IMR-90 (cell line): ENCODE data around the gene PI16. TPM values are rescaled to one million over a fixed set of nuclear protein-coding genes. Genes with fewer than 3 reads are reported as not detected.

Experiments
- ATAC-seq: fragments of 200-7000 bp; cut with Tn5 transposase; 2 replicates; pipeline ENCODE4 v1.9.1; 2020; ENCODE audit warnings: low read depth, mild to moderate bottlenecking, moderate library complexity
- BruUV-seq: library from RNA; stranded (reverse); fragments of 400-500 nt; replicated peaks from 2 replicates; lab custom pipeline; 2021; lab: Mats Ljungman, UMichigan
- CTCF ChIA-PET: fragments of 300-600 bp; formaldehyde crosslinking; extraction: SDS; loops from one replicate; lab custom pipeline; 2021; ENCODE audit warnings: antibody characterized with exemption; lab: Yijun Ruan, JAX
- POLR2A ChIA-PET: fragments of 300-600 bp; sonication (Branson Sonifier 250); formaldehyde crosslinking; loops from one replicate; lab custom pipeline; 2022; ENCODE audit warnings: antibody characterized with exemption; ENCODE audit not compliant: unreplicated experiment; lab: Charles Lee
- DNase-seq: peaks from one replicate; pipeline ENCODE4 v3.0.0; 2013
- H2AFZ ChIP-seq: replicated peaks from 2 replicates; pipeline ENCODE3; 2013; ENCODE audit warnings: low read length, mild to moderate bottlenecking; ENCODE audit not compliant: poor library complexity
- H2AK5ac ChIP-seq: 2 replicates; pipeline ENCODE4 v1.6.1; 2013; ENCODE audit warnings: low read depth, low read length, inconsistent platforms
- H2AK9ac ChIP-seq: replicated peaks from 2 replicates; pipeline ENCODE3; 2013; ENCODE audit warnings: mild to moderate bottlenecking, low read depth, low read length, moderate library complexity; ENCODE audit not compliant: poor library complexity
- H2BK120ac ChIP-seq: 2 replicates; pipeline ENCODE4 v1.6.1; 2013; ENCODE audit warnings: low read depth, low read length, inconsistent platforms
- H2BK15ac ChIP-seq: 3 replicates; pipeline ENCODE4 v1.6.1; 2013; ENCODE audit warnings: low read depth, low read length, inconsistent platforms
- H2BK20ac ChIP-seq: 2 replicates; pipeline ENCODE4 v1.6.1; 2013; ENCODE audit warnings: low read depth, mild to moderate bottlenecking, inconsistent platforms, low read length, moderate library complexity
- H2BK5ac ChIP-seq: 2 replicates; pipeline ENCODE4 v1.6.1; 2013; ENCODE audit warnings: mild to moderate bottlenecking, low read depth, low read length, inconsistent platforms; ENCODE audit not compliant: poor library complexity, severe bottlenecking
- H3K14ac ChIP-seq: replicated peaks from 2 replicates; pipeline ENCODE4 v1.6.1; 2013; ENCODE audit warnings: low read depth, low read length, inconsistent platforms
- H3K18ac ChIP-seq: 2 replicates; pipeline ENCODE4 v1.6.1; 2013; ENCODE audit warnings: low read depth, low read length, control low read depth
- H3K23ac ChIP-seq: 2 replicates; pipeline ENCODE4 v1.6.1; 2013; ENCODE audit warnings: low read depth, low read length, inconsistent platforms
- H3K27ac ChIP-seq: 2 replicates; pipeline ENCODE4 v1.5.1; 2013; ENCODE audit warnings: mild to moderate bottlenecking, control low read depth, low read length; ENCODE audit not compliant: insufficient read depth
- H3K27me3 ChIP-seq: 2 replicates; pipeline ENCODE4 v1.6.1; 2013; ENCODE audit warnings: low read length; ENCODE audit not compliant: control insufficient read depth, insufficient read depth
- H3K36me3 ChIP-seq: 2 replicates; pipeline ENCODE4 v1.6.1; 2013; ENCODE audit warnings: low read length, mixed read lengths; ENCODE audit not compliant: control insufficient read depth, insufficient read depth
- H3K4ac ChIP-seq: 2 replicates; pipeline ENCODE4 v1.6.1; 2013; ENCODE audit warnings: low read depth, low read length, inconsistent platforms
- H3K4me1 ChIP-seq: 2 replicates; pipeline ENCODE4 v1.6.1; 2013; ENCODE audit warnings: low read length, mixed read lengths; ENCODE audit not compliant: control insufficient read depth, insufficient read depth
- H3K4me2 ChIP-seq: 2 replicates; pipeline ENCODE4 v1.6.1; 2013; ENCODE audit warnings: low read depth, mild to moderate bottlenecking, control low read depth, low read length, moderate library complexity
- H3K4me3 ChIP-seq: 2 replicates; pipeline ENCODE4 v1.5.1; 2013; ENCODE audit warnings: low read depth, mild to moderate bottlenecking, control low read depth, low read length, moderate library complexity; ENCODE audit not compliant: insufficient read depth
- H3K56ac ChIP-seq: 2 replicates; pipeline ENCODE4 v1.6.1; 2013; ENCODE audit warnings: low read length, inconsistent platforms; ENCODE audit not compliant: insufficient read depth; ENCODE audit errors: extremely low read depth
- H3K79me1 ChIP-seq, 2 experiments: 2 replicates each; pipeline ENCODE4 v1.6.1; 2013; ENCODE audit warnings: low read length in 2 of 2, inconsistent platforms in 1 of 2, low read depth in 1 of 2
- H3K9ac ChIP-seq: 2 replicates; pipeline ENCODE4 v1.6.1; 2013; ENCODE audit warnings: low read depth, low read length, control low read depth
- H3K9me1 ChIP-seq: 2 replicates; pipeline ENCODE4 v1.6.1; 2013; ENCODE audit warnings: low read length, inconsistent platforms; ENCODE audit not compliant: insufficient read depth
- H3K9me3 ChIP-seq: 2 replicates; pipeline ENCODE4 v1.6.1; 2013; ENCODE audit warnings: low read length; ENCODE audit not compliant: control insufficient read depth, insufficient read depth
- H4K20me1 ChIP-seq: 2 replicates; pipeline ENCODE4 v1.6.1; 2013; ENCODE audit warnings: low read length, inconsistent platforms; ENCODE audit not compliant: insufficient read depth
- H4K5ac ChIP-seq: 2 replicates; pipeline ENCODE4 v1.6.1; 2013; ENCODE audit warnings: mild to moderate bottlenecking, low read depth, low read length, control low read depth
- H4K8ac ChIP-seq, 2 experiments: 2 replicates each; pipeline ENCODE4 v1.6.1; 2013; ENCODE audit warnings: low read depth in 2 of 2, low read length in 2 of 2, control low read depth in 1 of 2, inconsistent platforms in 1 of 2
- H4K91ac ChIP-seq: 2 replicates; pipeline ENCODE4 v1.6.1; 2013; ENCODE audit warnings: low read depth, low read length, inconsistent platforms; ENCODE audit not compliant: insufficient read depth
- CHD1 ChIP-seq: IDR thresholded peaks from 2 replicates; pipeline ENCODE4 v1.6.1; 2012; ENCODE audit warnings: low read depth, low read length, improper control_type of control experiment
- CTCF ChIP-seq: conservative IDR thresholded peaks from 2 replicates; pipeline ENCODE4 v1.5.1; 2012; ENCODE audit warnings: mild to moderate bottlenecking, low read depth, low read length, improper control_type of control experiment
- ELK1 ChIP-seq: fragments of 150-350 bp; IDR thresholded peaks from 2 replicates; pipeline ENCODE4 v1.6.1; 2016; ENCODE audit warnings: low read depth, mild to moderate bottlenecking, low read length, moderate library complexity, borderline replicate concordance
- FOS ChIP-seq: fragments of 150-350 bp; IDR thresholded peaks from 2 replicates; pipeline ENCODE4 v1.6.1; 2016; ENCODE audit warnings: low read depth, low read length
- MAFK ChIP-seq: IDR thresholded peaks from 2 replicates; pipeline ENCODE4 v1.6.1; 2012; ENCODE audit warnings: low read depth, low read length, improper control_type of control experiment
- MAZ ChIP-seq: IDR thresholded peaks from 2 replicates; pipeline ENCODE4 v1.6.1; 2012; ENCODE audit warnings: low read depth, mild to moderate bottlenecking, low read length, improper control_type of control experiment, moderate library complexity, borderline replicate concordance
- MXI1 ChIP-seq: IDR thresholded peaks from 2 replicates; pipeline ENCODE4 v1.6.1; 2012; ENCODE audit warnings: low read depth, mild to moderate bottlenecking, low read length, moderate library complexity, borderline replicate concordance
- NFE2L2 ChIP-seq: fragments of 150-350 bp; IDR thresholded peaks from 2 replicates; pipeline ENCODE4 v1.6.1; 2016; ENCODE audit warnings: low read depth, mild to moderate bottlenecking, low read length
- POLR2A ChIP-seq: IDR thresholded peaks from 2 replicates; pipeline ENCODE4 v1.6.1; 2012; ENCODE audit warnings: mild to moderate bottlenecking, low read depth, low read length
- RCOR1 ChIP-seq: IDR thresholded peaks from 2 replicates; pipeline ENCODE4 v1.6.1; 2012; ENCODE audit warnings: mild to moderate bottlenecking, low read length, improper control_type of control experiment; ENCODE audit not compliant: insufficient replicate concordance
- SMC3 ChIP-seq: fragments of 150-350 bp; IDR thresholded peaks from 2 replicates; pipeline ENCODE4 v1.6.1; 2016; ENCODE audit warnings: low read depth, mild to moderate bottlenecking, antibody characterized with exemption, low read length, moderate library complexity
- WGBS, 2 experiments: methylation state at CpG; one replicate each; pipeline versions ENCODE4 v1.1.5 to v1.1.7; 2013; ENCODE audit warnings: missing lambda C conversion rate in 2 of 2; ENCODE audit not compliant: insufficient read length in 1 of 2; ENCODE audit errors: extremely low coverage in 2 of 2; 5-methylcytosine and 5-hydroxymethylcytosine counted together
- dilution Hi-C: fragments of 300-500 bp; cut with HindIII; formaldehyde crosslinking; loops from one replicate; pipeline ENCODE4 v1.14.3; 2018; ENCODE audit warnings: low sequenced_read_pairs; ENCODE audit not compliant: unreplicated experiment
- in situ Hi-C: fragments of 300-500 bp; cut with MboI; formaldehyde crosslinking; loops from 3 replicates; pipeline ENCODE4 v1.14.3; 2019; ENCODE audit warnings: low sequenced_read_pairs, inconsistent platforms, mixed read lengths
- intact Hi-C: fragments of 100-400 bp; cut with micrococcal nuclease; formaldehyde crosslinking; loops from 2 replicates; pipeline ENCODE4 v1.10.0; 2022
- polyA plus RNA-seq, 3 experiments: library from polyadenylated mRNA; depleted of rRNA; stranded (reverse); fragments of >200 nt; gene quantifications; 2 replicates each; pipeline ENCODE4 v1.2.3, GENCODE V29; 2012; ENCODE audit warnings: low replicate concordance in 1 of 3
- total RNA-seq: library from RNA; depleted of rRNA; stranded (reverse); fragments of >200 nt; gene quantifications from 2 replicates; pipeline ENCODE4 v1.2.3, GENCODE V29; 2012
- TF ChIP-seq, protein P1 (sequence below): fragments of 150-350 bp; IDR thresholded peaks from 2 replicates; pipeline ENCODE4 v1.6.1; 2017; ENCODE audit warnings: mild to moderate bottlenecking, antibody characterized with exemption, low read length, low read depth

PI16 gene
- total and polyA plus RNA-seq, 2 of the 4 experiments (the other 2 are of a cell fraction), result 0.21 TPM; not detected in 1

GRCh38 chr6:37005061-37005810 lies 50.7 kb downstream of the PI16 start, which contains the start of gene FGD2:
FGD2 (plus strand) TSS chr6:37005655; CDS start chr6:37005818, 163 bp downstream.
- H3K27ac ChIP-seq, result no peak within 1 kb of the TSS
- H2AK5ac ChIP-seq, result no peak within 1 kb of the TSS
- H2BK15ac ChIP-seq, result no peak within 1 kb of the TSS
- no peak within 1 kb of the TSS for H4K91ac ChIP-seq
- H2BK120ac ChIP-seq, result no peak within 1 kb of the TSS
- H2BK5ac ChIP-seq, result no peak within 1 kb of the TSS
- no peak within 1 kb of the TSS for H3K4me3 ChIP-seq
- H3K27me3 ChIP-seq, result peaks cover 19% of the 10 kb centered on the region
- no TSS peak for BruUV-seq
- H3K9ac ChIP-seq, result no peak within 1 kb of the TSS
- no peaks in the 10 kb centered on the region; the same call in 1 of the 2 replicates for H3K4me1 ChIP-seq
- intact Hi-C loops (no loop called here), dilution Hi-C loops (no loop called here), in situ Hi-C loops (no loop called here)
- H3K36me3 ChIP-seq, result no peaks in the 10 kb centered on the region
- no peaks in the 10 kb centered on the region for H4K20me1 ChIP-seq
- no peak within 1 kb of the TSS for H2AK9ac ChIP-seq
- H4K8ac ChIP-seq, result no peak within 1 kb of the TSS
- peaks cover 2% of the 10 kb centered on the region; the same call in 1 of the 2 replicates for H3K9me1 ChIP-seq
- H3K4me2 ChIP-seq, result no peak within 1 kb of the TSS
- ChIA-PET POLR2A (interaction anchor here (0.6 kb wide), 2 partner anchors 45 to 315 kb away, joined by 4 to 7 read pairs; no protein-coding TSS in a partner anchor), CTCF (interaction anchor here (2.7 kb wide), 1 partner anchor 13 kb away, joined by 13 read pairs; no protein-coding TSS in a partner anchor)
- H3K4ac ChIP-seq, result no peak within 1 kb of the TSS
- H3K79me1 ChIP-seq, result no peaks in the 10 kb centered on the region
- no peak within 1 kb of the TSS for H3K18ac ChIP-seq
- ATAC-seq, result no peak
- no peak within 1 kb of the TSS for H3K23ac ChIP-seq
- H2AFZ ChIP-seq, result no peak within 1 kb of the TSS
- H3K14ac ChIP-seq, result no peak within 1 kb of the TSS
- no peak for DNase-seq
- TF ChIP-seq FOS, result no peak
- TF ChIP-seq, protein P1, sequence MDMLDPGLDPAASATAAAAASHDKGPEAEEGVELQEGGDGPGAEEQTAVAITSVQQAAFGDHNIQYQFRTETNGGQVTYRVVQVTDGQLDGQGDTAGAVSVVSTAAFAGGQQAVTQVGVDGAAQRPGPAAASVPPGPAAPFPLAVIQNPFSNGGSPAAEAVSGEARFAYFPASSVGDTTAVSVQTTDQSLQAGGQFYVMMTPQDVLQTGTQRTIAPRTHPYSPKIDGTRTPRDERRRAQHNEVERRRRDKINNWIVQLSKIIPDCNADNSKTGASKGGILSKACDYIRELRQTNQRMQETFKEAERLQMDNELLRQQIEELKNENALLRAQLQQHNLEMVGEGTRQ, result no peak
- no peak for TF ChIP-seq MAFK
- no peak for TF ChIP-seq RCOR1
- no peak for TF ChIP-seq SMC3
- TF ChIP-seq NFE2L2, result no peak
- no peak for TF ChIP-seq CHD1
- TF ChIP-seq MAZ, result no peak
- no peak for TF ChIP-seq CTCF
- no peak for TF ChIP-seq POLR2A
- no peak for TF ChIP-seq MXI1
- TF ChIP-seq ELK1, result no peak
- 79% methylated on average over 2 of the region's 14 CpGs; no CpG with 5 or more reads in 1 of the 2 experiments for WGBS, 2 experiments
- no peak within 1 kb of the TSS for H3K56ac ChIP-seq
- no peak within 1 kb of the TSS for H4K5ac ChIP-seq
- 0 out of 2 replicates have a peak, but pooled peaks cover 2% of the 10 kb centered on the region for H3K9me3 ChIP-seq
- no peak within 1 kb of the TSS for H2BK20ac ChIP-seq
